ENCODE measurements around the gene JADE1.

JADE1 gene

GRCh38 chr4:128877934-128878333 lies 68.4 kb downstream of the JADE1 start:
- H3K9ac ChIP-seq (ENCODE audit: low read length): no peak overlapping the region
- H4K20me1 ChIP-seq (ENCODE audit: low read depth, low read length): no peaks in the 10 kb centered on the region
- TF ChIP-seq CTCF (IDR thresholded peaks at IDR 0.05; ENCODE audit: insufficient read depth, low read length, poor library complexity, severe bottlenecking) (no peak), EZH2phosphoT487 (conservative IDR thresholded peaks at IDR 0.05; ENCODE audit: low read length) (no peak)
- no peaks in the 10 kb centered on the region for H3K27me3 ChIP-seq (ENCODE audit: low read length)
- no peaks in the 10 kb centered on the region for H3K79me2 ChIP-seq (ENCODE audit: insufficient read depth, low read length)
- H3K4me2 ChIP-seq (ENCODE audit: low read depth, low read length, poor library complexity, severe bottlenecking): no peak overlapping the region
- H3K36me3 ChIP-seq (ENCODE audit: low read length): peaks cover 3% of the 10 kb centered on the region; the same call in 1 of the 2 replicates
- H3K27ac ChIP-seq (ENCODE audit: low read depth, low read length): no peak overlapping the region
- H3K9me3 ChIP-seq (ENCODE audit: insufficient read depth, low read length): no peaks in the 10 kb centered on the region
- H3F3A ChIP-seq (ENCODE audit: insufficient read depth): peaks cover 9% of the 10 kb centered on the region; the same call in 1 of the 2 replicates
- no peak overlapping the region for H2AFZ ChIP-seq (ENCODE audit: low read depth, low read length, severe bottlenecking)
- H3K4me3 ChIP-seq (ENCODE audit: insufficient read depth, low read length, poor library complexity, severe bottlenecking): no peak overlapping the region
- H3K9me2 ChIP-seq (replicated peaks; ENCODE audit: insufficient read depth, low read length): no peaks in the 10 kb centered on the region

- TF ChIP-seq EZH2phosphoT487 (conservative IDR thresholded peaks at IDR 0.05; ENCODE audit: low read length): no peak
- TF ChIP-seq CTCF (IDR thresholded peaks at IDR 0.05; ENCODE audit: insufficient read depth, low read length, poor library complexity, severe bottlenecking): no peak
- Histone ChIP-seq H3K4me3 (ENCODE audit: insufficient read depth, low read length, poor library complexity, severe bottlenecking) (no peak overlapping the region), H3K36me3 (ENCODE audit: low read length) (no peaks in the 10 kb centered on the region), H3F3A (ENCODE audit: insufficient read depth) (peaks cover 9% of the 10 kb centered on the region; the same call in 1 of the 2 replicates), H3K9ac (ENCODE audit: low read length) (no peak overlapping the region), H4K20me1 (ENCODE audit: low read depth, low read length) (no peaks in the 10 kb centered on the region), H3K4me2 (ENCODE audit: low read depth, low read length, poor library complexity, severe bottlenecking) (no peak overlapping the region), H3K9me3 (ENCODE audit: insufficient read depth, low read length) (no peaks in the 10 kb centered on the region), H3K79me2 (ENCODE audit: insufficient read depth, low read length) (no peaks in the 10 kb centered on the region), H3K9me2 (replicated peaks; ENCODE audit: insufficient read depth, low read length) (no peaks in the 10 kb centered on the region), H2AFZ (ENCODE audit: low read depth, low read length, severe bottlenecking) (no peak overlapping the region), H3K27ac (ENCODE audit: low read depth, low read length) (no peak overlapping the region), H3K27me3 (ENCODE audit: low read length) (no peaks in the 10 kb centered on the region)
These were observed 69.8 kb downstream of the JADE1 start for GRCh38 chr4:128879283-128879682.

GRCh38 chr4:128879971-128880370 lies 70.5 kb downstream of the JADE1 start:
- peaks cover 9% of the 10 kb centered on the region; the same call in 1 of the 2 replicates for H3F3A ChIP-seq (ENCODE audit: insufficient read depth)
- no peaks in the 10 kb centered on the region for H3K9me3 ChIP-seq (ENCODE audit: insufficient read depth, low read length)
- H3K4me2 ChIP-seq (ENCODE audit: low read depth, low read length, poor library complexity, severe bottlenecking): no peak overlapping the region
- no peak overlapping the region for H3K9ac ChIP-seq (ENCODE audit: low read length)
- no peak overlapping the region for H2AFZ ChIP-seq (ENCODE audit: low read depth, low read length, severe bottlenecking)
- H3K79me2 ChIP-seq (ENCODE audit: insufficient read depth, low read length): no peaks in the 10 kb centered on the region
- H3K27me3 ChIP-seq (ENCODE audit: low read length): no peaks in the 10 kb centered on the region
- no peak for TF ChIP-seq CTCF (IDR thresholded peaks at IDR 0.05; ENCODE audit: insufficient read depth, low read length, poor library complexity, severe bottlenecking)
- no peak for TF ChIP-seq EZH2phosphoT487 (conservative IDR thresholded peaks at IDR 0.05; ENCODE audit: low read length)
- H3K27ac ChIP-seq (ENCODE audit: low read depth, low read length): no peak overlapping the region
- H4K20me1 ChIP-seq (ENCODE audit: low read depth, low read length): no peaks in the 10 kb centered on the region
- H3K4me3 ChIP-seq (ENCODE audit: insufficient read depth, low read length, poor library complexity, severe bottlenecking): no peak overlapping the region
- no peaks in the 10 kb centered on the region for H3K36me3 ChIP-seq (ENCODE audit: low read length)
- no peaks in the 10 kb centered on the region for H3K9me2 ChIP-seq (replicated peaks; ENCODE audit: insufficient read depth, low read length)
